H1 (cell line): ENCODE results near the gene RNPS1. TPM values are rescaled to one million over a fixed set of nuclear protein-coding genes. Genes with fewer than 3 reads are reported as not detected.

ENCODE experiments used
- CTCF ChIA-PET: fragments of 300-600 bp; sonication (Branson Sonifier 250); formaldehyde crosslinking; loops from one replicate; lab custom pipeline; 2021; ENCODE audit not compliant: partially characterized antibody; lab: Charles Lee
- POLR2A ChIA-PET: fragments of 300-600 bp; sonication (Branson Sonifier 250); formaldehyde crosslinking; loops from one replicate; lab custom pipeline; 2021; ENCODE audit warnings: inconsistent platforms; ENCODE audit not compliant: partially characterized antibody; lab: Charles Lee
- DNase-seq, 2 experiments: peaks; one replicate each; pipeline versions ENCODE4 v3.0.0 to v3.0.0-alpha.2; 2010 to 2022; ENCODE audit warnings: low spot score in 2 of 2, low read depth in 1 of 2, mixed read lengths in 1 of 2
- FAIRE-seq: peaks from 2 replicates; lab custom pipeline; 2011; peaks lifted over from hg19 to GRCh38; lab: Jason Lieb, UNC
- H2AFZ ChIP-seq: 2 replicates; pipeline ENCODE4 v1.8.1; 2012; ENCODE audit warnings: low read length, inconsistent platforms
- H2AK5ac ChIP-seq: 2 replicates; pipeline ENCODE4 v1.6.1; 2013; ENCODE audit warnings: low read depth, low read length
- H2BK120ac ChIP-seq: replicated peaks from 2 replicates; pipeline ENCODE3; 2013; ENCODE audit warnings: low read depth, low read length, inconsistent platforms
- H2BK12ac ChIP-seq: 2 replicates; pipeline ENCODE4 v1.6.1; 2013; ENCODE audit warnings: low read depth, low read length
- H2BK15ac ChIP-seq: 2 replicates; pipeline ENCODE4 v1.6.1; 2013; ENCODE audit warnings: low read length
- H2BK20ac ChIP-seq: 2 replicates; pipeline ENCODE4 v1.6.1; 2013; ENCODE audit warnings: low read length
- H2BK5ac ChIP-seq: 2 replicates; pipeline ENCODE4 v1.6.1; 2013; ENCODE audit warnings: low read depth, low read length
- H3K14ac ChIP-seq: 2 replicates; pipeline ENCODE4 v1.6.1; 2013; ENCODE audit warnings: inconsistent platforms; ENCODE audit not compliant: insufficient read length
- H3K18ac ChIP-seq: 2 replicates; pipeline ENCODE4 v1.6.1; 2013; ENCODE audit warnings: low read length; ENCODE audit errors: extremely low read depth
- H3K23ac ChIP-seq: 2 replicates; pipeline ENCODE4 v1.6.1; 2013; ENCODE audit warnings: inconsistent platforms; ENCODE audit not compliant: insufficient read length
- H3K23me2 ChIP-seq: 2 replicates; pipeline ENCODE4 v1.6.1; 2013; ENCODE audit warnings: low read depth, low read length
- H3K27ac ChIP-seq: 2 replicates; pipeline ENCODE4 v1.6.1; 2011; ENCODE audit warnings: low read depth, low read length, inconsistent platforms
- H3K27me3 ChIP-seq, 4 experiments: replicated peaks in 1 of 4; 1 replicate in 1 of 4; 2 replicates in 3 of 4; pipeline versions ENCODE4 v1.6.1 to v1.8.1; 2011 to 2013; ENCODE audit warnings: low read length in 3 of 4, mild to moderate bottlenecking in 3 of 4, inconsistent platforms in 2 of 4, mixed read lengths in 2 of 4, moderate library complexity in 1 of 4; ENCODE audit not compliant: control insufficient read depth in 3 of 4, insufficient read depth in 3 of 4; ENCODE audit errors: extremely low read depth in 1 of 4
- H3K36me3 ChIP-seq, 4 experiments: 2 replicates each; pipeline versions ENCODE4 v1.6.1 to v1.8.1; 2011 to 2013; ENCODE audit warnings: mild to moderate bottlenecking in 4 of 4, low read length in 3 of 4, moderate library complexity in 2 of 4, control low read depth in 1 of 4, inconsistent platforms in 1 of 4; ENCODE audit not compliant: insufficient read depth in 4 of 4, control insufficient read depth in 2 of 4
- H3K4ac ChIP-seq: replicated peaks from 2 replicates; pipeline ENCODE3; 2013; ENCODE audit warnings: low read length, low read depth, mixed read lengths, inconsistent platforms; ENCODE audit not compliant: insufficient read length
- H3K4me1 ChIP-seq, 4 experiments: replicated peaks in 1 of 4; 1 replicate in 1 of 4; 2 replicates in 3 of 4; pipeline versions ENCODE4 v1.6.1 to v1.8.1; 2011 to 2013; ENCODE audit warnings: low read length in 3 of 4, inconsistent platforms in 2 of 4, mixed read lengths in 1 of 4; ENCODE audit not compliant: insufficient read depth in 4 of 4, control insufficient read depth in 3 of 4
- H3K4me2 ChIP-seq, 2 experiments: 2 replicates each; pipeline versions ENCODE4 v1.6.1 to v1.8.1; 2011 to 2013; ENCODE audit warnings: low read depth in 2 of 2, low read length in 2 of 2, control low read depth in 1 of 2, inconsistent platforms in 1 of 2, mild to moderate bottlenecking in 1 of 2; ENCODE audit not compliant: insufficient read depth in 1 of 2
- H3K4me3 ChIP-seq, 4 experiments: fragments of 200-600, 300-600 bp in 1 of 4; sonication (generic), shearing (Covaris generic), sonication (Bioruptor Twin) in 1 of 4; 2 replicates each; pipeline versions ENCODE4 v1.5.1 to v1.8.1; 2011 to 2016; ENCODE audit warnings: low read length in 4 of 4, low read depth in 3 of 4, control low read depth in 2 of 4, inconsistent platforms in 2 of 4, mild to moderate bottlenecking in 2 of 4, mixed read lengths in 1 of 4, moderate library complexity in 1 of 4; ENCODE audit not compliant: insufficient read depth in 2 of 4; ENCODE audit errors: extremely low read depth in 1 of 4
- H3K56ac ChIP-seq: replicated peaks from 2 replicates; pipeline ENCODE3; 2013; ENCODE audit warnings: low read depth, mild to moderate bottlenecking, mixed read lengths, low read length, inconsistent platforms; ENCODE audit not compliant: insufficient read length
- H3K79me1 ChIP-seq: 2 replicates; pipeline ENCODE4 v1.6.1; 2013; ENCODE audit warnings: low read depth, low read length, control low read depth
- H3K79me2 ChIP-seq, 2 experiments: 2 replicates each; pipeline versions ENCODE4 v1.6.1 to v1.8.1; 2012 to 2013; ENCODE audit warnings: low read length in 2 of 2, mild to moderate bottlenecking in 2 of 2, inconsistent platforms in 1 of 2; ENCODE audit not compliant: insufficient read depth in 2 of 2, control insufficient read depth in 1 of 2
- H3K9ac ChIP-seq, 4 experiments: replicated peaks in 1 of 4; 1 replicate in 1 of 4; 2 replicates in 3 of 4; pipeline versions ENCODE4 v1.6.1 to v1.8.1; 2011 to 2013; ENCODE audit warnings: low read depth in 3 of 4, low read length in 3 of 4, control low read depth in 2 of 4, mild to moderate bottlenecking in 2 of 4, moderate library complexity in 2 of 4, inconsistent platforms in 1 of 4; ENCODE audit errors: extremely low read depth in 1 of 4
- H3K9me3 ChIP-seq, 2 experiments: 2 replicates each; pipeline versions ENCODE4 v1.6.1 to v1.8.1; 2012 to 2013; ENCODE audit warnings: mild to moderate bottlenecking in 2 of 2, moderate library complexity in 2 of 2, control low read depth in 1 of 2, inconsistent platforms in 1 of 2, low read depth in 1 of 2, low read length in 1 of 2, mixed read lengths in 1 of 2; ENCODE audit not compliant: insufficient read depth in 2 of 2
- H4K20me1 ChIP-seq, 2 experiments: replicated peaks in 1 of 2; 2 replicates each; pipeline versions ENCODE3 to v1.8.1; 2011 to 2013; ENCODE audit warnings: inconsistent platforms in 2 of 2, low read length in 2 of 2, mild to moderate bottlenecking in 1 of 2; ENCODE audit not compliant: insufficient read depth in 2 of 2, control insufficient read depth in 1 of 2
- H4K5ac ChIP-seq: 2 replicates; pipeline ENCODE4 v1.6.1; 2013; ENCODE audit warnings: low read length, low read depth, mixed read lengths, inconsistent platforms; ENCODE audit not compliant: insufficient read length
- H4K8ac ChIP-seq: 2 replicates; pipeline ENCODE4 v1.8.0; 2013; ENCODE audit warnings: mild to moderate bottlenecking, moderate library complexity, low read length, inconsistent platforms; ENCODE audit not compliant: insufficient read depth; ENCODE audit errors: extremely low read depth
- H4K91ac ChIP-seq: replicated peaks from 2 replicates; pipeline ENCODE3; 2013; ENCODE audit warnings: low read length, mixed read lengths, inconsistent platforms; ENCODE audit not compliant: insufficient read length
- CEBPB ChIP-seq: IDR thresholded peaks from 2 replicates; pipeline ENCODE4 v1.6.1; 2012; ENCODE audit warnings: low read depth, low read length
- FOSL1 ChIP-seq: IDR thresholded peaks from 2 replicates; pipeline ENCODE4 v1.6.1; 2011; ENCODE audit warnings: mild to moderate bottlenecking, low read depth, low read length, moderate library complexity; ENCODE audit not compliant: insufficient read depth
- NANOG ChIP-seq: IDR thresholded peaks from 2 replicates; pipeline ENCODE4 v1.6.1; 2011; ENCODE audit warnings: low read length, low read depth, mild to moderate bottlenecking, inconsistent platforms; ENCODE audit not compliant: insufficient read depth, poor library complexity, severe bottlenecking
- POLR2A ChIP-seq, 2 experiments: IDR thresholded peaks; 1 replicate in 1 of 2; 2 replicates in 1 of 2; pipeline ENCODE4 v1.6.1; 2011; ENCODE audit warnings: low read depth in 2 of 2, low read length in 2 of 2, mild to moderate bottlenecking in 2 of 2; ENCODE audit errors: control extremely low read depth in 1 of 2
- POLR2AphosphoS5 ChIP-seq: IDR thresholded peaks from 2 replicates; pipeline ENCODE4 v1.6.1; 2011; ENCODE audit warnings: low read depth, low read length
- RAD21 ChIP-seq, 2 experiments: IDR thresholded peaks in 1 of 2; conservative IDR thresholded peaks in 1 of 2; 2 replicates each; pipeline ENCODE4 v1.6.1; 2011; ENCODE audit warnings: low read depth in 2 of 2, low read length in 2 of 2, improper control_type of control experiment in 1 of 2, inconsistent platforms in 1 of 2, mild to moderate bottlenecking in 1 of 2, moderate library complexity in 1 of 2
- SIX5 ChIP-seq: IDR thresholded peaks from 2 replicates; pipeline ENCODE4 v1.6.1; 2011; ENCODE audit warnings: mild to moderate bottlenecking, low read depth, low read length
- WGBS, 2 experiments: shearing (Covaris generic) in 1 of 2; methylation state at CpG; one replicate each; pipeline versions ENCODE4 v1.1.6 to v1.1.7; 2013 to 2015; ENCODE audit warnings: low lambda C conversion rate in 2 of 2, mixed read lengths in 2 of 2, inconsistent platforms in 1 of 2, low coverage in 1 of 2, missing lambda C conversion rate in 1 of 2; ENCODE audit not compliant: insufficient replicate concordance in 2 of 2, insufficient coverage in 1 of 2, insufficient read length in 1 of 2; ENCODE audit errors: extremely low coverage in 1 of 2, missing lambda C conversion rate in 1 of 2; 5-methylcytosine and 5-hydroxymethylcytosine counted together
- polyA plus RNA-seq, 7 experiments: library from polyadenylated mRNA; depleted of rRNA in 3 of 7; stranded (reverse) in 5 of 7; unstranded in 2 of 7; fragments of >200 nt in 5 of 7; fragments of 200-250 nt in 2 of 7; gene quantifications; 1 replicate in 5 of 7; 2 replicates in 1 of 7; 4 replicates in 1 of 7; pipeline versions ENCODE4 v1.2.1 to v1.2.3, GENCODE V29; 2011 to 2013; ENCODE audit warnings: missing spikeins in 2 of 7, mixed read lengths in 2 of 7
- total RNA-seq: library from RNA; stranded (reverse); fragmentation: NEBNext Ultra II Directional; extraction: Animal tissue kit (Norgen Biotek cat#: 25700); gene quantifications from 2 replicates; pipeline ENCODE4 v1.2.1, GENCODE V29; 2021
- TF ChIP-seq, protein P1 (sequence below): IDR thresholded peaks from 2 replicates; pipeline ENCODE4 v1.6.1; 2012; ENCODE audit warnings: inconsistent platforms

RNPS1 gene
- total and polyA plus RNA-seq, 2 of the 8 experiments (the other 6 are each of a cell fraction or from before 2014, with no cell fraction given): 330 to 350 TPM

DNA sequence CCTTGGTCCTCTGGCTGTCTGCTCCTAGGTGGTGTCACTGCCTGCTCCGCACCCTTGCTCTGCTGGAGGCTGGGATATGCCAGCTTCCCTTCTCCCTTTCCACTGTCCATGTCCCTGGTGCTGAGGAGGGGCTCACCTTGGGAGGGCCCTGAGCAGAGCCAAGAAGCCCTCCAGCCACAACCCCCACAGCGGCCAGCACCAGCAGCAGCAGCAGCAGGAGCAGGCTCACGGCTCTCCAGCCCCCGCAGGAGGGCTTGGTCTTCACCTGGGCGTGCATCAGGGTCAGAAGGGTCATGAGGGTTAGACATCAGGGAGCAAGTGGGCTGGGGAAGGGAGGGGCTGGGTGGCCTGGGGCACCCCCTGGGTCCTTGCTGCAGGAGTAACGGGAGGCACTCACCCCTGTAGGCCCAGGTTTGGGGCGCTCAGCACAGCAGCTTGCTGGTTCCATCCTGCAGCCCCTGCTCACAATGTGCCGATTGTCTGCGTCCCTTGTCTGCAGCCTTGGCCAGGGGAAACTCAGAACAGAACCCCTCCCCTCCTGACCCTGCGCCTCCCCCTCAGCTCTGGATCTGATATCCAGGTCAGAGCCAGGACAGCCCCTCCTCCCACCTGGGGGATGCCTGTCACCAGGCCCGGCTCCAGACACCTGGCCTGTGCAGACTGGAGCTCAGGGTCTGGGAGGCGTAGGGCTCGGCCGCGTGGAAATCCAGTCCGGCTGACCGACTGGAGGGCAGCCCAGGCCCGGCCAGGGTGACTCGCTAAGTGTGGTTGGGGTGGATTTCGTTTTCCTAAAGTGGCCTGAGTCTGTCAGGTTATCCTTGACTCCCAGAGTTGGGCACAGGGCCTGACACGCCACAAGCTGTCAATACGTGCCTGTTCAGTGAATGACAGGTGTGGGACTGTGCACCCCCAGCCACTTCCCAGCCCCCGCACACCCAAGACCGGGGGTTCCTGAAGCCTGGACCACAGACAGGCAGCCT, 57.2 kb downstream of the RNPS1 start, which contains the start of gene BRICD5:
TSS of gene BRICD5 (minus strand) at position 478 of the 980 bp plus-strand sequence. CDS start at position 448, 30 bp downstream.
- Histone ChIP-seq H2AK5ac (no peak within 1 kb of the TSS), H4K20me1 (peaks cover 8 to 42% of the 10 kb centered on the region in 2 experiments), H3K23ac (no peak within 1 kb of the TSS), H2BK20ac (no peak within 1 kb of the TSS), H2BK12ac (no peak within 1 kb of the TSS), H3K56ac (no peak within 1 kb of the TSS), H3K14ac (no peak within 1 kb of the TSS), H3K27me3 (no peaks in the 10 kb centered on the region), H3K23me2 (peaks cover 16% of the 10 kb centered on the region), H3K4me3 (no peak within 1 kb of the TSS), H2BK5ac (no peak within 1 kb of the TSS), H2BK15ac (no peak within 1 kb of the TSS), H3K36me3 (peaks cover 8 to 42% (median 19%) of the 10 kb centered on the region in 4 experiments; a peak in 6 of 8 replicates), H3K4me2 (no peak within 1 kb of the TSS), H3K27ac (no peak within 1 kb of the TSS), H2AFZ (no peak within 1 kb of the TSS), H4K8ac (peak within 1 kb of the TSS; percentile 79), H3K9ac (peak within 1 kb of the TSS in 1 of 4 experiments; percentile 27; a peak in 1 of 7 replicates), H3K18ac (no peak within 1 kb of the TSS), H3K4ac (no peak within 1 kb of the TSS), H3K9me3 (no peaks in the 10 kb centered on the region), H4K5ac (no peak within 1 kb of the TSS), H3K4me1 (peaks cover 0 to 24% (median 9%) of the 10 kb centered on the region in 4 experiments; a peak in 6 of 7 replicates), H2BK120ac (no peak within 1 kb of the TSS), H4K91ac (no peak within 1 kb of the TSS), H3K79me1 (peaks cover 10% of the 10 kb centered on the region), H3K79me2 (peaks cover 3 to 25% of the 10 kb centered on the region in 2 experiments; a peak in 3 of 4 replicates)
- FAIRE-seq: no peak
- ChIA-PET POLR2A (interaction anchor here (0.6 to 15.1 kb wide), 22 partner anchors 11 to 259 kb away, joined by 3 to 156 read pairs (median 4); partner anchors contain the start of genes CASKIN1, DNASE1L2, E4F1 and TRAF7), CTCF (interaction anchor here (0.6 to 3.2 kb wide), 4 partner anchors 16 to 1872 kb away, joined by 3 to 20 read pairs (median 4); no protein-coding TSS in a partner anchor)
- WGBS, 2 experiments: 78% methylated on average over 23 of the region's 24 CpGs; no CpG with 5 or more reads in 1 of the 2 experiments
- no peak for DNase-seq
- TF ChIP-seq RAD21 (IDR thresholded peaks at IDR 0.05 in 1 of 2, conservative IDR thresholded peaks at IDR 0.05 in 1 of 2; ENCODE audit: low read depth in 2 of 2, low read length in 2 of 2): no peak
- TF ChIP-seq NANOG: no peak
- no peak for TF ChIP-seq CEBPB
- peak in 1 of 2 experiments; percentile 30; a peak in 1 of 3 replicates for TF ChIP-seq POLR2A (IDR thresholded peaks at IDR 0.05; ENCODE audit: control extremely low read depth in 1 of 2, low read depth in 2 of 2, low read length in 2 of 2)
- TF ChIP-seq POLR2AphosphoS5: peak; percentile 21
- TF ChIP-seq FOSL1: no peak
- TF ChIP-seq, protein P1, sequence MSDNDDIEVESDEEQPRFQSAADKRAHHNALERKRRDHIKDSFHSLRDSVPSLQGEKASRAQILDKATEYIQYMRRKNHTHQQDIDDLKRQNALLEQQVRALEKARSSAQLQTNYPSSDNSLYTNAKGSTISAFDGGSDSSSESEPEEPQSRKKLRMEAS: no peak
- no peak for TF ChIP-seq SIX5
